Activated CD8-positive, alpha-beta memory T cell treated with anti-CD3 and anti-CD28 coated beads, Interleukin-2, amount 10 ng/mL, durations not matched to agents 7 days and 5 days (primary cell): ENCODE results near the gene CDC42EP3. TPM values are rescaled to one million over a fixed set of nuclear protein-coding genes. Genes with fewer than 3 reads are reported as not detected.
A peak's percentile ranks its signal among the peaks of the same experiment; 100 is the strongest.

Source experiments
- ATAC-seq: fragments of 150-1000 bp; cut with Tn5 transposase; one replicate; pipeline ENCODE4 v1.10.0; 2021; ENCODE audit warnings: moderate library complexity
- CTCF ChIA-PET: fragments of 350-600 bp; sonication (Branson Sonifier 250); formaldehyde crosslinking; loops from one replicate; lab custom pipeline; 2021; ENCODE audit warnings: antibody characterized with exemption; lab: Charles Lee
- DNase-seq: peaks from one replicate; pipeline ENCODE4 v3.0.0-alpha.2; 2020
- H3K27ac Mint-ChIP-seq: one replicate; pipeline ENCODE4 v1.8.0; 2021; ENCODE audit warnings: mild to moderate bottlenecking, mixed read lengths
- H3K27me3 Mint-ChIP-seq: one replicate; pipeline ENCODE4 v1.8.0; 2021; ENCODE audit warnings: mixed read lengths
- H3K36me3 Mint-ChIP-seq: one replicate; pipeline ENCODE4 v1.8.0; 2021; ENCODE audit warnings: mild to moderate bottlenecking, mixed read lengths
- H3K4me1 Mint-ChIP-seq: one replicate; pipeline ENCODE4 v1.8.0; 2021; ENCODE audit warnings: mixed read lengths
- H3K4me3 Mint-ChIP-seq: one replicate; pipeline ENCODE4 v1.8.0; 2021; ENCODE audit warnings: mild to moderate bottlenecking, moderate library complexity, mixed read lengths
- H3K9me3 Mint-ChIP-seq: one replicate; pipeline ENCODE4 v1.8.0; 2022; ENCODE audit warnings: low read depth, mixed read lengths
- total RNA-seq, 2 experiments: library from RNA; stranded (reverse); gene quantifications; one replicate each; pipeline ENCODE4 v1.2.3, GENCODE V29; 2021

Gene CDC42EP3
- total RNA-seq, 2 experiments from 2014 or later, result 27.6 to 32.5 TPM

DNA sequence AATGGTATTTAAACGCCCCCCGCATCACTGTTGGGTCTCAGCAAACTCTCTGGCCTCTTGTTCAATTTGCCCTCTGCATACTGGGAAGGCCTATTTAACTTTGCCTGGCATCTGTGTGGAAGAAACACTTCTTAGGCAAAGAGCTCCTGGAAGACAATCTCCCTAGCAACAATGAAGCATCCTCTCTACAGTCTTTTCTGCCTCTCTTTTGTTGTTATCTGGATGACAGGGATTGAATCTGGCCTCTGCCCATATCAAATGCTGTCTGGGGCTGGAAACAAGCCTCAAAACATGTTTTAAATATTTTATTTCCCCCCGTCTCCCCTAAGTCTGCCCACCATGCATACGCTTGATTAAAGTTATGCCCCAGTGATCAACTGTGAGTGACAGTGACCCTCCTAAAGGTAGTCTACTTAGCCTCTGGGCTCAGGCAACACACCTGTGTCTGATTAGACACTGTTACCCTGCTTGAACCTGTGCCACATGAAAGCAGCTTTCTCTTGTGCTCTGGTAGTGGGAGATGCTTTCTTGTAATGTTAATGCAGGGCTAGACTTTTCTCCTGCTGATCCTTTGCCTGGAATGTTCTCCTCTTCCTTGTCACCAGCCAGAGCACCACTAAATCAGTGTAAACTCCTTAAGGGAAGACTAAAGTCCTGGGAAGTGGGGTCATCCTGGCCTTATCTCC lies 34.9 kb downstream of the CDC42EP3 start:
- no peak for ATAC-seq
- no peak overlapping the region for H3K4me3 Mint-ChIP-seq
- H3K27ac Mint-ChIP-seq, result peak overlapping the region; percentile 38
- CTCF ChIA-PET, result interaction anchor here (1.0 kb wide), 1 partner anchor 197 kb away, joined by 4 read pairs; no protein-coding TSS in a partner anchor
- DNase-seq, result no peak
- H3K36me3 Mint-ChIP-seq, result peaks cover 9% of the 10 kb centered on the region
- H3K9me3 Mint-ChIP-seq, result no peaks in the 10 kb centered on the region
- H3K4me1 Mint-ChIP-seq, result peaks cover 44% of the 10 kb centered on the region
- H3K27me3 Mint-ChIP-seq, result no peaks in the 10 kb centered on the region

DNA sequence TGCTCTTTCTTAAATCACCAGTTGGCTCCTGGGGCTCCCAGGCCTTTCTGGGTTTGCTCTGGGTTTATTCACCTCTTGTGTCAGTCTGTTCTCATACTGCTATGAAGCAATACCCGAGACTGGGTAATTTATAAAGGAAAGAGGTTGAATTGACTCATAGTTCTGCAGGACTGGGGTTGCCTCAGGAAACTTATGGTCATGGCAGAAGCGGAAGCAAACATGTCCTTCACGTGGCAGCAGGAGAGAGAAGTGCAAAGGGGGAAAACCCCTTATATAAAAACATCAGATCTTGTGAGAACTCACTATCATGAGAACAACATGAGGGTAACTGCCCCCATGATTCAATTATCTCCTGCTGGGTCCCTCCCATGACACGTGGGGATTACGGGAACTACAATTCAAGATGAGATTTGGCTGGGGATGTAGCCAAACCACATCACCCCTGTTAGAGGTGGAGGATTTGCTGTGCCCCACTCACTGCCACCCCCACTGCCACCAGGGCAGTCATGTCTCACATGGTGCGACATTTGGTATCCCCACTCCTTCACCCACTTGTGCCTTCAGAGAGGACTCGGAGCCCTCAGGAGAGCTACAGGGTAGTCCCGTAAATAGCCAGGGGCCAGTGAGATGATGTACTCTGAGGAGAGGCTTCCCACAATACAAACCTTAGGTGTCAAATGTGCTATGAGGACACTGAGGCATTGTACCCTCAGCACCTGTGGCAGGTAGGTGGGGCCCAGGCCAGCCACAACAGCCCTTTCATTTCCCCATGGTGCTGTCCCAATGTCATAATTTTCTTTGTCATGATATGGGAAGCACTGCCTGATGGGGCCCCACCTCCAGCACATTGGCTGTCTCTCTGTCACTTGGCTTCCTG lies 35.7 kb downstream of the CDC42EP3 start:
- CTCF ChIA-PET, result interaction anchor here (0.9 kb wide), 1 partner anchor 50 kb away, joined by 3 read pairs; no protein-coding TSS in a partner anchor
- Mint-ChIP-seq H3K27ac (peak overlapping the region; percentile 83), H3K9me3 (no peaks in the 10 kb centered on the region), H3K27me3 (no peaks in the 10 kb centered on the region), H3K4me1 (peaks cover 50% of the 10 kb centered on the region), H3K36me3 (peaks cover 4% of the 10 kb centered on the region), H3K4me3 (no peak overlapping the region)
- DNase-seq, result peak; percentile 88
- peak; percentile 87 for ATAC-seq

DNA sequence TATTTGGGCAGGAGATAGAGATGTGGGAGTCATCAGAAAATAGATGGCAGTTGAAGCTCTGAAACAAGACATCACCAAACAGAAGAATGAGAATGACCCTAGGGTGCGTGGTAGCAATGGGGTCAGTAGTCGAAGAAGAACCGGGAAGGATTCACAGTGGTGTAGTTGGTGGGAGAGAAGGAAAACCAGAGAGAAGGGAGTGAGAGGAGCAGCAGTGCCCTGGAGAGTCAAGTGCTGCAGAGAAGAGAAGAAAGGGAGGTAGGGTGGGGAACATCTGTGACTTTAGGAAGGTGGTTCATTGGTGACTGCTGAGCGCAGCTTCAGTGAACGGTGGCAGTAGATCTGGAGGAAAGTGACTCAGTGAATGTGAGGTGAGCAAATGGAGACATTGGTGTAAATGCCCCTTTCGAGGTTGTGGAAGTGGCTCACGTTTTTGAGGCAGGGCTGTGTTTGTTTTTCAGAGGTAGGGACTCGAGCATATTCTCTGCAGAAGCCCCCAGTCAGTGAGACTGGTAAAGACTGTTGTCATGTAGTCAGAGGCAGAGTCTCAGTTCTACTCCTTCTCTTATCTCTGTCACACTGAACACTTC lies 36.4 kb downstream of the CDC42EP3 start:
- Mint-ChIP-seq H3K27me3 (no peaks in the 10 kb centered on the region), H3K9me3 (no peaks in the 10 kb centered on the region), H3K4me1 (peaks cover 58% of the 10 kb centered on the region)

DNA sequence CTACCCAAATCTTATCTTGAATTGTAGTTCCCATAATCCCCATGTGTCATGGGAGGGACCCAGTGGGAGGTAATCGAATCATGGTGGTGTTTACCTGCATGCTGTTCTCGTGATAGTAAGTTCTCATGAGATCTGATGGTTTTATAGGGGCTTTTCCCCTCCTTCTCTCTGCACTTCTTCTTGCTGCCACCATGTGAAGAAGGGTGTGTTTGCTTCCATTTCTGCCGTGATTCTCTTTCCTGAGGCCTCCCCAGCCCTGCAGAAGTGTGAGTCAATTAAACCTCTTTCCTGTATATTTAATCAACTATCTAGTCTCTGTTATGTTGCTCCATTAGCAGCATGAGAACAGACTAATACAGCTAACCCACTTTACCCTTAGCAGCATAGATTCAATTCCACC lies 37.6 kb downstream of the CDC42EP3 start:
- CTCF ChIA-PET, result interaction anchor here (1.8 kb wide), 1 partner anchor 8 kb away, joined by 8 read pairs; no protein-coding TSS in a partner anchor
- H3K9me3 Mint-ChIP-seq, result no peaks in the 10 kb centered on the region
- H3K27me3 Mint-ChIP-seq, result no peaks in the 10 kb centered on the region
- no peak for DNase-seq
- peaks cover 3% of the 10 kb centered on the region for H3K36me3 Mint-ChIP-seq
- H3K4me1 Mint-ChIP-seq, result peaks cover 62% of the 10 kb centered on the region
- no peak overlapping the region for H3K4me3 Mint-ChIP-seq
- no peak for ATAC-seq
- H3K27ac Mint-ChIP-seq, result no peak overlapping the region

More for the DNA sequence above, 36.4 kb downstream of the CDC42EP3 start:
- Mint-ChIP-seq H3K27ac (peak overlapping the region; percentile 83), H3K4me3 (no peak overlapping the region), H3K36me3 (peaks cover 2% of the 10 kb centered on the region)
- ATAC-seq, result peak; percentile 17
- no peak for DNase-seq
- CTCF ChIA-PET, result interaction anchor here (0.9 to 1.8 kb wide), 2 partner anchors 9 to 49 kb away, joined by 3 to 8 read pairs; no protein-coding TSS in a partner anchor

DNA sequence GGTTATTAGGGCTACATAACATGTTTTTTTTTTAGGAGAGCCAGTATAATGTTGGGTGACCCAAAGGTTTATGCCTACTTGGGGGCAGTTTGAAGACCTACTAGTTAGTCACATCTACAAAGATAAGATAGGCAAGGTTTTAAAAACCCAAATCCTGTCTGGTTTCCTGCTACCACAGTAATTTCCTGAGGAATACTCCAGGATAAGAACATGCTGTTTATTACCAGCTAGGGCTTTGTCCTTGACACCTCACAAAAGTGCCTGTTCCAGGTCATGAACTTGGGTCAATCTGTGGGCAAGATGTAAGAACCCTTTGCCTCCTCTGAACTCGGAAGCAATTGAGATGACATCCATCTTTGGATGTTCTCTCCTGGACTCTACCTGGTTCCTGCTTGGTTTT lies 38.2 kb downstream of the CDC42EP3 start:
- Mint-ChIP-seq H3K4me3 (no peak overlapping the region), H3K27me3 (no peaks in the 10 kb centered on the region), H3K9me3 (no peaks in the 10 kb centered on the region), H3K27ac (no peak overlapping the region), H3K4me1 (peaks cover 62% of the 10 kb centered on the region), H3K36me3 (peaks cover 3% of the 10 kb centered on the region)
- CTCF ChIA-PET, result interaction anchor here (1.4 kb wide), 1 partner anchor 37 kb away, joined by 3 read pairs; no protein-coding TSS in a partner anchor
- no peak for ATAC-seq
- no peak for DNase-seq

DNA sequence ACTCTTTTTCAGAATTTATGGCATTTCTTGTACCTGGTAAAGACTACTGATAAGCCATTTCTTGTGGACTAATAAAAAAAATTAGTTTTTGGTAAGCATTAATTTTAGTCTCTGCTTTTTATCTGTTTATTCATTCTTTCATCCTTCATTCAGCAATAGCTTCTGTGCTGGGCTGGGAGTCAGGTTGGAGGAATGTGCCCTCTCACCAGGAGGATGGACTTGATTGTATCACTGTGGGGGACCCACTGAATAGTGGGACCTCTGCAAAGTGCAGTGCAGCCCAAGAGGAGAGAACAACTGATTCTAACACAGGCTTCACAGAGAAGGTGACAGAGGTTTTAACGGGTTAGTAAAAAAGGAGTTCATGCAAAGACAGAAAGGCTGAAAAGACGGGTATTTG lies 39.1 kb downstream of the CDC42EP3 start:
- Mint-ChIP-seq H3K36me3 (peaks cover 3% of the 10 kb centered on the region), H3K27ac (no peak overlapping the region)
- CTCF ChIA-PET, result interaction anchor here (1.4 kb wide), 1 partner anchor 38 kb away, joined by 3 read pairs; no protein-coding TSS in a partner anchor

DNA sequence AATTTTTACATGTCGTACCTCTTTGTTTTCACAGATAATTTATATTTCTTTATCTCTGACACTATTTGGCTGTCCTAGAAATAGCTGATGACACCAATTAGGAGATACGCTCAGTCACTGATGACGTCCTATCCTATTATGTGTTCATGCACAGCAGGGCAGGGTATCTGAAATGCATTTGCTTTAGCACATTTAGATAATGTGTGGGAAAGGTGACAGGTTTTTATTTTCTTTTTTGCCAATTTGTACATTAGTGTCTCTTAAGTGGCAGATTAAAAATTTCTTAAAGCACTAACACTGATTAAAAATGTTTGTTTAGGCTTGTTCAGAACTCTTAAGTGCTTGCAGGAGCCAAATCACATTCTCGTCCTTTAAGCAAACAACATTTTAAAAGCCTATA lies 39.7 kb downstream of the CDC42EP3 start:
- Mint-ChIP-seq H3K9me3 (no peaks in the 10 kb centered on the region), H3K4me3 (no peak overlapping the region), H3K4me1 (peaks cover 65% of the 10 kb centered on the region), H3K27me3 (no peaks in the 10 kb centered on the region), H3K27ac (no peak overlapping the region), H3K36me3 (peaks cover 3% of the 10 kb centered on the region)
- no peak for DNase-seq
- ATAC-seq, result no peak
- CTCF ChIA-PET, result interaction anchor here (0.6 kb wide), 1 partner anchor 17 kb away, joined by 3 read pairs; no protein-coding TSS in a partner anchor

More for the DNA sequence above, 39.1 kb downstream of the CDC42EP3 start:
- H3K4me3 Mint-ChIP-seq, result no peak overlapping the region
- ATAC-seq (no peak), DNase-seq (no peak)
- no peaks in the 10 kb centered on the region for H3K9me3 Mint-ChIP-seq
- H3K4me1 Mint-ChIP-seq, result peaks cover 62% of the 10 kb centered on the region
- no peaks in the 10 kb centered on the region for H3K27me3 Mint-ChIP-seq

DNA sequence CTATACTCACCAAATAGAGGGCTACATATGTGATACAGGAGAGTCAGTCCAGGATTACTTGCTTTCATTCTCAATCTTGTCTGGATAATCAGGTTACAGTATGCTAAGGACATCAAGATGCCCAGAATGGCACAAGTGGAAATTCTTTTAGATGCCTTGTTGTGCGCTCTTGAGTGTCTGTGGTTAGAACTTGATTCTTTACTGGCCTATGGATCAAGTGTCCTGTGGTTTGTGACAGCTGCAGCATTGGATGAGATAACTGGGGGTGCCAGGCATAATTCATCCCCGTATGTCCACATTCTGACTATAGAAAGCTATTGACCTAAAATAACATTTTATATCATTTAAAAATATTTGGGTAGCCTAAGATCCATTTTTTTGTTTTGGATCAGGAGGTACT lies 40.1 kb downstream of the CDC42EP3 start:
- Mint-ChIP-seq H3K36me3 (peaks cover 3% of the 10 kb centered on the region), H3K9me3 (no peaks in the 10 kb centered on the region), H3K27ac (no peak overlapping the region), H3K27me3 (no peaks in the 10 kb centered on the region), H3K4me3 (no peak overlapping the region), H3K4me1 (peaks cover 65% of the 10 kb centered on the region)
- ATAC-seq (no peak), DNase-seq (no peak)
- CTCF ChIA-PET, result interaction anchor here (0.6 kb wide), 1 partner anchor 18 kb away, joined by 3 read pairs; no protein-coding TSS in a partner anchor

DNA sequence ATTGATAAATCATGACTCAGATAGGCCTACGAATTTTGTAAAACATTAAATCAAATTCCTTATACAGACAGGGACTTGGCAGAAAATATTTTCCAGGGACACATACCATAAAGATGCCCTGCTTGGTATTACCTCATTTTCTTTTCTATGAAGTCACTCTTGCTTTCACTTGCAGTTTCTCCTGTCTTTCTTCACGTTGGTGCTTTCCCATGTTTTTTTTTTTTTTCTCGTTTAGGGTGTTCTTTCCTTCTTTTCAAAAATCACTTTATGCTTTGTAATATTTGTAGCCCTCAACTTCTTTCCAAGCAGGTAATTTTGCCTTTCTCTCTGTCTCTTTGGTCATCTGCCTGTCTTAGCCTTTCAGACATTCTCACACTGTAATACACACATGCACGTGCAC lies 40.7 kb downstream of the CDC42EP3 start:
- no peak overlapping the region for H3K27ac Mint-ChIP-seq
- no peak for ATAC-seq
- no peaks in the 10 kb centered on the region for H3K9me3 Mint-ChIP-seq

DNA sequence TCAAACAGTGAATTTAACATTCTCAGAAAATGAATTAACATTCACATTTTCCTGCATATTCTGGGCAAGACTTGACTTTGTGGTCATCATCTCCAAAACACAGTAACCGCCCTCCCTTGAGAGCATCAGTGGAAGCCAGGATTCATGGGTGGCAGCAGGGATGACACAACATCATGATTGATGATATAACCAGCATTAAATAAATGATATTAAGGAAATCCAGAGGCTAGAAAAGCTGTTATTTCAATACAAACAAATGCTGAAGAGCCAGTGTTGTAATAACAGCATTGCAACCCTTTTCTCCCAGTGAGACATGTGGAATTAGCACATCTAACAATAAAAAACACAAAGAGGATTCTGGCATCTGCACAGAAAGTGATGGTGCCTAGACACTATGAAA lies 41.1 kb downstream of the CDC42EP3 start:
- ATAC-seq (no peak), DNase-seq (no peak)
- no peaks in the 10 kb centered on the region for H3K9me3 Mint-ChIP-seq
- H3K27me3 Mint-ChIP-seq, result no peaks in the 10 kb centered on the region
- H3K36me3 Mint-ChIP-seq, result peaks cover 3% of the 10 kb centered on the region
- CTCF ChIA-PET, result no interaction called here
- no peak overlapping the region for H3K27ac Mint-ChIP-seq
- H3K4me1 Mint-ChIP-seq, result peaks cover 65% of the 10 kb centered on the region
- H3K4me3 Mint-ChIP-seq, result no peak overlapping the region

More for the DNA sequence above, 40.7 kb downstream of the CDC42EP3 start:
- Mint-ChIP-seq H3K4me3 (no peak overlapping the region), H3K27me3 (no peaks in the 10 kb centered on the region), H3K4me1 (peaks cover 65% of the 10 kb centered on the region), H3K36me3 (peaks cover 3% of the 10 kb centered on the region)
- no peak for DNase-seq
- CTCF ChIA-PET, result no interaction called here

DNA sequence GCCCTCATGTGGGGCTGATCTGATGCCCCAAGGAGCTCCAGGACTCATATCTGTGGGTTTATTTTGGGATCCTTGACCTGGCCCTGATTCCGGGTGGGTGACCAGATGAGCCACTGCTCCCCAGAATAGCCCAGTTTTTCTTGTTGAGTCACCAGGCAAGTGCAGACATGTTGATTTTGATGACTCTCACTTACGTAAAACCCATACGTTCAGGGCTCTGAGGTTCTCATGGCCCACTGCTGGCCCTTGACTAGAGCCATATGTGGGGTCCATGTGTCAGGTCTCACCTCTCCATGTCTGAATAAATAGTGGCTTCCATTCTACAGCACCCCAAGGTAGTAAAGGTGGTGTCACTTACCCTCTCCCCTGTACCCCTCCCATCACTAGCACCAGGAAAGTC lies 41.9 kb downstream of the CDC42EP3 start:
- DNase-seq (no peak), ATAC-seq (no peak)
- H3K9me3 Mint-ChIP-seq, result no peaks in the 10 kb centered on the region
- H3K4me3 Mint-ChIP-seq, result no peak overlapping the region
- H3K4me1 Mint-ChIP-seq, result peaks cover 65% of the 10 kb centered on the region
- no peak overlapping the region for H3K27ac Mint-ChIP-seq
- H3K27me3 Mint-ChIP-seq, result no peaks in the 10 kb centered on the region
- CTCF ChIA-PET, result no interaction called here
- peaks cover 3% of the 10 kb centered on the region for H3K36me3 Mint-ChIP-seq

DNA sequence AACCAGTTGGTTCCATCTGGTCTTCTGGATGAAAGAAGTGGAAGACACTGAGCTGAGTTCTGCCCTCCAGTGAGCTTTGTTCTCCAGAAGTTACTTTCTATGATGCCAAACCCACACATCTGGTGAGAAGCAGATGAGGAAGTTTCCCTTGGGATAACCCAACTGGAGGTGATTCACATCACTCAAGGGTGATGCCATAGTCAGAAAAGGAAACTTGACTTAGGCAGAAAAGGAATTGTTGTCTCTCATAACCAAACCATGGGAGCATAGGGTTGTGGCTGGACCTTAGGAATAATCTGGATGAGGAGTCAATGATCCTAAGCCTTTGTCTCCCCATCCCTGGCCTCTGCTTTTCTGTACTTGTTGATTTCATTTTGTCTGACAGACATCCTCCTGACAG lies 43.7 kb downstream of the CDC42EP3 start:
- peaks cover 66% of the 10 kb centered on the region for H3K4me1 Mint-ChIP-seq
- ATAC-seq (no peak), DNase-seq (no peak)
- no peaks in the 10 kb centered on the region for H3K27me3 Mint-ChIP-seq
- H3K4me3 Mint-ChIP-seq, result no peak overlapping the region
- H3K9me3 Mint-ChIP-seq, result no peaks in the 10 kb centered on the region
- H3K36me3 Mint-ChIP-seq, result peaks cover 6% of the 10 kb centered on the region
- no peak overlapping the region for H3K27ac Mint-ChIP-seq
- CTCF ChIA-PET, result no interaction called here
